Endothelial cell of umbilical vein (primary cell): Measurements from ENCODE around the gene DNAJC27.

ENCODE experiments used
- EZH2 ChIP-seq: IDR thresholded peaks from 2 replicates; pipeline ENCODE4 v1.6.1; 2012; ENCODE audit warnings: borderline replicate concordance, low read depth, mild to moderate bottlenecking, moderate library complexity, low read length, inconsistent platforms; ENCODE audit not compliant: severe bottlenecking
- MYC ChIP-seq: IDR thresholded peaks from one replicate; pipeline ENCODE4 v1.6.1; 2011; ENCODE audit warnings: mild to moderate bottlenecking, low read depth, low read length
- POLR2A ChIP-seq: IDR thresholded peaks from 2 replicates; pipeline ENCODE4 v1.6.1; 2012; ENCODE audit warnings: low read depth, mild to moderate bottlenecking, control low read depth, low read length
- POLR2AphosphoS5 ChIP-seq: IDR thresholded peaks from 2 replicates; pipeline ENCODE4 v1.6.1; 2012; ENCODE audit warnings: low read depth, mild to moderate bottlenecking, control low read depth, low read length, moderate library complexity; ENCODE audit not compliant: insufficient read depth
- TF ChIP-seq, protein P1 (sequence below), 2 donors: IDR thresholded peaks; 1 replicate in 1 of 2; 2 replicates in 1 of 2; pipeline ENCODE4 v1.5.1; 2011; ENCODE audit warnings: low read length in 2 of 2, mild to moderate bottlenecking in 2 of 2, moderate library complexity in 2 of 2, control low read depth in 1 of 2, inconsistent platforms in 1 of 2, low read depth in 1 of 2; ENCODE audit not compliant: insufficient read depth in 1 of 2; ENCODE audit errors: extremely low read depth in 1 of 2
- TF ChIP-seq, protein P2 (sequence below): IDR thresholded peaks from 2 replicates; pipeline ENCODE4 v1.6.1; 2011; ENCODE audit not compliant: insufficient read depth, insufficient read length

DNA sequence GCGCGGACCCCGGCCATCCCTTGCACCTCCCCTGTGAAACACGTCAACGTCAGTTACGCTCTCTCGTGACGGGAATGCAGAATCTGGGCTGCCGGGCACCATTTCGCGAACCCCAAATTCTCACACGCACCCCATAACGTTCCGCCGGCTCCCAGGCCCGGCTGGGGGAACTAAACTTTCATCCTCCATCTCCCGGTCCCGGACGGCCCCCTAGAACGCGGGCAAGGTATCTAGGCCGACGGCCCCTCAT lies 544 bp downstream of the DNAJC27 start:
- TF ChIP-seq EZH2 (no peak), MYC (no peak), POLR2A (no peak), POLR2AphosphoS5 (no peak)
- TF ChIP-seq, protein P1, sequence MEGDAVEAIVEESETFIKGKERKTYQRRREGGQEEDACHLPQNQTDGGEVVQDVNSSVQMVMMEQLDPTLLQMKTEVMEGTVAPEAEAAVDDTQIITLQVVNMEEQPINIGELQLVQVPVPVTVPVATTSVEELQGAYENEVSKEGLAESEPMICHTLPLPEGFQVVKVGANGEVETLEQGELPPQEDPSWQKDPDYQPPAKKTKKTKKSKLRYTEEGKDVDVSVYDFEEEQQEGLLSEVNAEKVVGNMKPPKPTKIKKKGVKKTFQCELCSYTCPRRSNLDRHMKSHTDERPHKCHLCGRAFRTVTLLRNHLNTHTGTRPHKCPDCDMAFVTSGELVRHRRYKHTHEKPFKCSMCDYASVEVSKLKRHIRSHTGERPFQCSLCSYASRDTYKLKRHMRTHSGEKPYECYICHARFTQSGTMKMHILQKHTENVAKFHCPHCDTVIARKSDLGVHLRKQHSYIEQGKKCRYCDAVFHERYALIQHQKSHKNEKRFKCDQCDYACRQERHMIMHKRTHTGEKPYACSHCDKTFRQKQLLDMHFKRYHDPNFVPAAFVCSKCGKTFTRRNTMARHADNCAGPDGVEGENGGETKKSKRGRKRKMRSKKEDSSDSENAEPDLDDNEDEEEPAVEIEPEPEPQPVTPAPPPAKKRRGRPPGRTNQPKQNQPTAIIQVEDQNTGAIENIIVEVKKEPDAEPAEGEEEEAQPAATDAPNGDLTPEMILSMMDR (IDR thresholded peaks at IDR 0.05; ENCODE audit: extremely low read depth in 1 of 2, insufficient read depth in 1 of 2, low read depth in 1 of 2, low read length in 2 of 2) = no peak
- TF ChIP-seq, protein P2, sequence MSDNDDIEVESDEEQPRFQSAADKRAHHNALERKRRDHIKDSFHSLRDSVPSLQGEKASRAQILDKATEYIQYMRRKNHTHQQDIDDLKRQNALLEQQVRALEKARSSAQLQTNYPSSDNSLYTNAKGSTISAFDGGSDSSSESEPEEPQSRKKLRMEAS = no peak
